HL-60 (cell line): Measurements from ENCODE around the gene IL18.

Experiments
- DNase-seq, 2 experiments: peaks; one replicate each; pipeline ENCODE4 v3.0.0-alpha.2; 2010 to 2020; ENCODE audit warnings: low read depth in 1 of 2, low spot score in 1 of 2
- H3K27ac ChIP-seq: fragments of 250-450 bp; sonication (Bioruptor Pico); replicated peaks from 2 replicates; pipeline ENCODE4 v1.5.1; 2020; ENCODE audit warnings: mild to moderate bottlenecking, moderate library complexity
- H3K27me3 ChIP-seq: fragments of 250-450 bp; sonication (Bioruptor Pico); 2 replicates; pipeline ENCODE4 v1.5.1; 2021; ENCODE audit warnings: mild to moderate bottlenecking, moderate library complexity; ENCODE audit not compliant: insufficient read depth, poor library complexity, severe bottlenecking
- H3K4me3 ChIP-seq: replicated peaks from 2 replicates; pipeline ENCODE4 v1.5.1; 2011; ENCODE audit warnings: mild to moderate bottlenecking, control low read depth, low read length; ENCODE audit not compliant: insufficient read depth
- CTCF ChIP-seq: IDR thresholded peaks from one replicate; pipeline ENCODE4 v1.5.1; 2011; ENCODE audit warnings: low read length, control low read depth, inconsistent platforms; ENCODE audit not compliant: insufficient read depth
- GABPA ChIP-seq: IDR thresholded peaks from 2 replicates; pipeline ENCODE4 v1.6.1; 2012; ENCODE audit warnings: low read depth
- POLR2AphosphoS5 ChIP-seq: IDR thresholded peaks from 2 replicates; pipeline ENCODE4 v1.6.1; 2012; ENCODE audit warnings: low read depth
- REST ChIP-seq: IDR thresholded peaks from 2 replicates; pipeline ENCODE4 v1.6.1; 2012; ENCODE audit warnings: low read depth; ENCODE audit not compliant: insufficient replicate concordance
- SPI1 ChIP-seq: IDR thresholded peaks from 2 replicates; pipeline ENCODE4 v1.6.1; 2012; ENCODE audit warnings: low read depth, mild to moderate bottlenecking, borderline replicate concordance

The IL18 gene

GRCh38 chr11:112172362-112172994 lies 8.6 kb upstream of the IL18 start:
- no peaks in the 10 kb centered on the region for H3K27me3 ChIP-seq
- no peak overlapping the region for H3K4me3 ChIP-seq
- TF ChIP-seq GABPA: no peak
- TF ChIP-seq REST: no peak
- no peak for TF ChIP-seq POLR2AphosphoS5
- TF ChIP-seq SPI1: no peak
- TF ChIP-seq CTCF: no peak
- no peak for DNase-seq
- H3K27ac ChIP-seq: no peak overlapping the region

GRCh38 chr11:112167145-112167544 lies 3.3 kb upstream of the IL18 start, which contains the start of gene TEX12:
Gene TEX12 (plus strand): TSS chr11:112167372. CDS start chr11:112169269, 1,897 bp downstream.
- Histone ChIP-seq H3K27me3 (no peaks in the 10 kb centered on the region), H3K4me3 (no peak within 1 kb of the TSS), H3K27ac (no peak within 1 kb of the TSS)
- no peak for DNase-seq
- no peak for TF ChIP-seq GABPA
- TF ChIP-seq REST: no peak
- TF ChIP-seq POLR2AphosphoS5: no peak
- TF ChIP-seq SPI1: no peak

- H3K4me3 ChIP-seq: no peak overlapping the region
- no peaks in the 10 kb centered on the region for H3K27me3 ChIP-seq
- H3K27ac ChIP-seq: no peak overlapping the region
- DNase-seq: no peak
- TF ChIP-seq REST (no peak), CTCF (no peak), POLR2AphosphoS5 (no peak), GABPA (no peak), SPI1 (no peak)
Measured at GRCh38 chr11:112166562-112166961, 2.7 kb upstream of the IL18 start.
